ENCODE data around the gene VMA21. TPM values are rescaled to one million over a fixed set of nuclear protein-coding genes. Genes with fewer than 3 reads are reported as not detected.

Gene VMA21
- total RNA-seq, 1 donor from 2014 or later, result 44.5 TPM

Other genes starting within 250 kb of the VMA21 start
- not detected in 2 replicates for gene GPR50, start 220.6 kb upstream of the VMA21 start, total RNA-seq
- gene PASD1, start 166.5 kb downstream of the VMA21 start, total RNA-seq, result not detected in 2 replicates

Measured in myocyte (in vitro differentiated cells).